Caco-2 (cell line): Measurements from ENCODE around the gene VPS13D. TPM values are rescaled to one million over a fixed set of nuclear protein-coding genes. Genes with fewer than 3 reads are reported as not detected.

ENCODE experiments used
- BruUV-seq: library from RNA; stranded (reverse); fragments of 400-500 nt; replicated peaks from 2 replicates; lab custom pipeline; 2021; lab: Mats Ljungman, UMichigan
- CTCF ChIA-PET: fragments of 300-600 bp; sonication (Branson Sonifier 250); formaldehyde crosslinking; loops from one replicate; lab custom pipeline; 2022; ENCODE audit warnings: antibody characterized with exemption; lab: Charles Lee
- POLR2A ChIA-PET: fragments of 300-600 bp; sonication (Branson Sonifier 250); formaldehyde crosslinking; loops from one replicate; lab custom pipeline; 2022; ENCODE audit warnings: antibody characterized with exemption; lab: Charles Lee
- DNase-seq, 2 experiments: peaks; one replicate each; pipeline versions ENCODE4 v3.0.0 to v3.0.0-alpha.2; 2020 to 2022
- H3K27me3 ChIP-seq: replicated peaks from 2 replicates; pipeline ENCODE4 v1.6.0; 2011; ENCODE audit warnings: low read length; ENCODE audit not compliant: control insufficient read depth, insufficient read depth
- H3K36me3 ChIP-seq: 2 replicates; pipeline ENCODE4 v1.5.1; 2011; ENCODE audit warnings: low read length; ENCODE audit not compliant: control insufficient read depth, insufficient read depth
- H3K4me1 ChIP-seq: fragments of 250-450 bp; sonication (Bioruptor Pico); 2 replicates; pipeline ENCODE4 v1.5.1; 2020; ENCODE audit warnings: mild to moderate bottlenecking
- H3K4me3 ChIP-seq: 2 replicates; pipeline ENCODE4 v1.5.1; 2011; ENCODE audit warnings: low read depth, mild to moderate bottlenecking, control low read depth, low read length
- H3K9me3 ChIP-seq: fragments of 250-450 bp; sonication (Bioruptor Pico); 2 replicates; pipeline ENCODE4 v1.5.1; 2020; ENCODE audit warnings: mild to moderate bottlenecking, moderate library complexity
- H3K27ac Mint-ChIP-seq: one replicate; pipeline ENCODE4 v1.8.0; 2022; ENCODE audit warnings: mixed read lengths; ENCODE audit not compliant: unreplicated experiment
- H3K27me3 Mint-ChIP-seq: one replicate; pipeline ENCODE4 v1.8.0; 2022; ENCODE audit warnings: mixed read lengths; ENCODE audit not compliant: insufficient read depth, unreplicated experiment
- H3K36me3 Mint-ChIP-seq: one replicate; pipeline ENCODE4 v1.8.0; 2022; ENCODE audit warnings: mild to moderate bottlenecking, mixed read lengths; ENCODE audit not compliant: insufficient read depth, unreplicated experiment
- H3K4me1 Mint-ChIP-seq: one replicate; pipeline ENCODE4 v1.8.0; 2022; ENCODE audit warnings: low read depth, mixed read lengths; ENCODE audit not compliant: unreplicated experiment
- H3K4me3 Mint-ChIP-seq: one replicate; pipeline ENCODE4 v1.8.0; 2022; ENCODE audit warnings: mild to moderate bottlenecking, moderate library complexity, mixed read lengths; ENCODE audit not compliant: unreplicated experiment
- H3K9me3 Mint-ChIP-seq: one replicate; pipeline ENCODE4 v1.8.0; 2022; ENCODE audit warnings: mixed read lengths; ENCODE audit not compliant: unreplicated experiment
- CTCF ChIP-seq, 2 experiments: fragments of 200-600 bp in 1 of 2; IDR thresholded peaks; 1 replicate in 1 of 2; 2 replicates in 1 of 2; pipeline versions ENCODE4 v1.5.1 to v1.8.0; 2011 to 2022; ENCODE audit warnings: antibody characterized with exemption in 1 of 2, control low read depth in 1 of 2, inconsistent platforms in 1 of 2, low read depth in 1 of 2, low read length in 1 of 2, mild to moderate bottlenecking in 1 of 2, moderate library complexity in 1 of 2; ENCODE audit not compliant: insufficient read depth in 1 of 2, severe bottlenecking in 1 of 2, unreplicated experiment in 1 of 2
- intact Hi-C: fragments of 100-400 bp; cut with micrococcal nuclease; formaldehyde crosslinking; loops from one replicate; pipeline ENCODE4 v1.10.0; 2022; ENCODE audit not compliant: unreplicated experiment
- total RNA-seq: library from RNA; stranded (reverse); gene quantifications from 2 replicates; pipeline ENCODE4 v1.2.3, GENCODE V29; 2022

Gene VPS13D
- total RNA-seq, 1 experiment from 2014 or later: 25.6 TPM

GRCh38 chr1:12251442-12251841 is 21.6 kb downstream of the VPS13D start:
- Histone ChIP-seq H3K27me3 (no peaks in the 10 kb centered on the region), H3K4me1 (no peaks in the 10 kb centered on the region), H3K9me3 (no peaks in the 10 kb centered on the region), H3K36me3 (no peaks in the 10 kb centered on the region), H3K4me3 (no peak overlapping the region)
- H3K27ac Mint-ChIP-seq: no peak overlapping the region
- CTCF ChIA-PET: interaction anchor here (1.2 kb wide), 1 partner anchor 24 kb away, joined by 3 read pairs; no protein-coding TSS in a partner anchor
- no peak overlapping the region for H3K4me3 Mint-ChIP-seq
- POLR2A ChIA-PET: no interaction called here
- no peaks in the 10 kb centered on the region for H3K4me1 Mint-ChIP-seq
- no TSS peak for BruUV-seq
- peaks cover 6% of the 10 kb centered on the region for H3K36me3 Mint-ChIP-seq
- H3K9me3 Mint-ChIP-seq: no peaks in the 10 kb centered on the region
- intact Hi-C loops: no loop called here
- no peak for DNase-seq
- H3K27me3 Mint-ChIP-seq: no peaks in the 10 kb centered on the region
- TF ChIP-seq CTCF (IDR thresholded peaks at IDR 0.05; ENCODE audit: insufficient read depth in 1 of 2, low read depth in 1 of 2, low read length in 1 of 2, severe bottlenecking in 1 of 2, unreplicated experiment in 1 of 2): no peak

- Histone ChIP-seq H3K27me3 (no peaks in the 10 kb centered on the region), H3K4me3 (no peak overlapping the region), H3K36me3 (no peaks in the 10 kb centered on the region; the same call in 1 of the 2 replicates), H3K9me3 (no peaks in the 10 kb centered on the region), H3K4me1 (peaks cover 22% of the 10 kb centered on the region)
- Mint-ChIP-seq H3K9me3 (no peaks in the 10 kb centered on the region), H3K4me1 (peaks cover 7% of the 10 kb centered on the region), H3K27me3 (no peaks in the 10 kb centered on the region), H3K36me3 (peaks cover 9% of the 10 kb centered on the region), H3K27ac (no peak overlapping the region), H3K4me3 (no peak overlapping the region)
- intact Hi-C loops: no loop called here
- no TSS peak for BruUV-seq
- no peak for DNase-seq
- POLR2A ChIA-PET: no interaction called here
- TF ChIP-seq CTCF (IDR thresholded peaks at IDR 0.05; ENCODE audit: insufficient read depth in 1 of 2, low read depth in 1 of 2, low read length in 1 of 2, severe bottlenecking in 1 of 2, unreplicated experiment in 1 of 2): no peak
- CTCF ChIA-PET: interaction anchor here (0.6 kb wide), 1 partner anchor 403 kb away, joined by 3 read pairs; no protein-coding TSS in a partner anchor
These were observed 26.1 kb downstream of the VPS13D start for GRCh38 chr1:12255913-12256312.

GRCh38 chr1:12258272-12258671 is 28.4 kb downstream of the VPS13D start:
- Histone ChIP-seq H3K4me3 (no peak overlapping the region), H3K36me3 (no peaks in the 10 kb centered on the region; the same call in 1 of the 2 replicates), H3K4me1 (peaks cover 22% of the 10 kb centered on the region), H3K9me3 (no peaks in the 10 kb centered on the region), H3K27me3 (no peaks in the 10 kb centered on the region)
- TF ChIP-seq CTCF (IDR thresholded peaks at IDR 0.05; ENCODE audit: insufficient read depth in 1 of 2, low read depth in 1 of 2, low read length in 1 of 2, severe bottlenecking in 1 of 2, unreplicated experiment in 1 of 2): no peak
- ChIA-PET CTCF (interaction anchor here (0.5 kb wide), 1 partner anchor 341 kb away, joined by 3 read pairs; no protein-coding TSS in a partner anchor), POLR2A (no interaction called here)
- Mint-ChIP-seq H3K27me3 (no peaks in the 10 kb centered on the region), H3K4me1 (peaks cover 7% of the 10 kb centered on the region), H3K36me3 (peaks cover 20% of the 10 kb centered on the region), H3K9me3 (no peaks in the 10 kb centered on the region), H3K27ac (no peak overlapping the region), H3K4me3 (no peak overlapping the region)
- DNase-seq: peak in 1 of 2 experiments; percentile 9
- BruUV-seq: no TSS peak
- intact Hi-C loops: no loop called here
